GM23248 (cell line): ENCODE results near the gene PHLDB1.

ENCODE experiments used
- EZH2 ChIP-seq: fragments of 200-600 bp; sonication (generic); IDR thresholded peaks from 2 replicates; pipeline ENCODE4 v1.6.1; 2018; ENCODE audit warnings: antibody characterized with exemption, mild to moderate bottlenecking; ENCODE audit not compliant: insufficient read depth, poor library complexity, severe bottlenecking
- EZH2phosphoT487 ChIP-seq: fragments of 200-600 bp; sonication (generic); IDR thresholded peaks from 2 replicates; pipeline ENCODE4 v1.6.1; 2018; ENCODE audit warnings: antibody characterized with exemption, moderate library complexity, mild to moderate bottlenecking, low read depth; ENCODE audit not compliant: insufficient read depth

DNA sequence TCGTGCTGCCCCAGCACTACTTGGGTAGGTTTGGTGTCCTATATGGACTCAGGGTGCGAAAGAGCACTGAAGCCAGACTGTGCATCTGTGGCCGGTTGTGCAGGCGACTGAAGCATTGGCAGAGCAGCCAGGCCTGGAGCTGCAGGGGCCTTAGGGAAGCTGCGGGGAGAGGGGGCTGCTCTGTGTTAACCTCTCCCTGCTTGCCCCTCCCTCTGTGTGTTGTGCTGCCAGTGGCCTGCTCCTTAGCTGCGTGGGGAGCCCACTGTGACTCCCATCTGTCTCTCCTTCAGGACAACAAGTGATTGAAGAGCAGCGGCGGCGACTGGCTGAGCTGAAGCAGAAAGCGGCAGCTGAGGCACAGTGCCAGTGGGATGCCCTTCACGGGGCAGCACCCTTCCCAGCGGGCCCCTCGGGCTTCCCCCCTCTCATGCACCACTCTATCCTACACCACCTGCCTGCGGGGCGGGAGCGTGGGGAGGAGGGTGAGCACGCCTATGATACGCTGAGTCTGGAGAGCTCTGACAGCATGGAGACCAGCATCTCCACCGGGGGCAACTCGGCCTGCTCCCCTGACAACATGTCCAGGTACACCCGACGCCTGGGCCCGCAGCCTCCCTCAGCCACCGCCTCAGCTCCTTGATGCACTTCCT lies 37.8 kb downstream of the PHLDB1 start:
- TF ChIP-seq EZH2phosphoT487: no peak
- TF ChIP-seq EZH2: no peak
